Measurements from ENCODE around the gene SUPT3H.

Gene SUPT3H

DNA sequence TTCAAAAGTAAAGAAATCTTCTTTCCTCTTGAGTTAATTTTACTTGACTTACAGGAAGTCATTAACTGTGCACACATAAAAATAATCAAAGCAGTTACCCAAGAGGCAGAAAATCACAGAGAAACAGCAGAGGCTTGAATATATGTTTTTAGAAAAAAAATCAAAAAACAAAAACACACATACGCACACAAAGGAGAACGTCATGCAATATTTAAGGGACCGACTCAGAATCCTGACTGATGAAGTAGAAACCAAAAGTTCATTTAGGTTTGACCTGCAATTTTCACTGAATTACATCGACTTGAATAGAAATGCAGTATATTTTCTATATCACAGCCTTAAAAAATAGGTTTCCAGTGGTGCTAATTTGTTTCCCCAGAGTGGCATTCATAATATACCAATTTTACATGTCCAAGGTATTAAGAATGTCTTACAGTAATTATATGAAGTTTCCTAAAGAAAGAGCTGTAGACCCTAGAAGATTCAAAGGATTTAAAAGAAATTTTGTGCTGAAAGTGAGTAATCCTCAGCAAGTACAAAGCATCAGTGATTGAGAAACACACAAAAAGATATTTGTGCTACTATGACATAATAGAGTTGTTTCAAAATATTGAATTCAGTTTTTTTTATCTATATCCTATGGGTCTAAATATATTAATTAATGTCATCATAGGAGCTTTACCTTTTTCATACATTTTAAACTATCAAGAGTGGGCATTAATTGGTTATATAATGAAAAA lies 408.1 kb downstream of the SUPT3H start:
- DNase-seq (ENCODE audit: extremely low spot score), result no peak
- no peak for TF ChIP-seq CTCF (IDR thresholded peaks at IDR 0.05; ENCODE audit: control extremely low read depth, extremely low read depth, low read depth, missing control alignments)
- CTCF ChIA-PET, result no interaction called here
- POLR2A ChIA-PET, result no interaction called here

GRCh38 chr6:44967481-44967880 lies 410.3 kb downstream of the SUPT3H start:
- no peak for TF ChIP-seq CTCF (IDR thresholded peaks at IDR 0.05; ENCODE audit: control extremely low read depth, extremely low read depth, low read depth, missing control alignments)
- ChIA-PET CTCF (no interaction called here), POLR2A (no interaction called here)
- DNase-seq (ENCODE audit: extremely low spot score), result no peak

GRCh38 chr6:44966449-44967092 lies 411.2 kb downstream of the SUPT3H start:
- DNase-seq (ENCODE audit: extremely low spot score), result no peak
- ChIA-PET CTCF (no interaction called here), POLR2A (no interaction called here)
- no peak for TF ChIP-seq CTCF (IDR thresholded peaks at IDR 0.05; ENCODE audit: control extremely low read depth, extremely low read depth, low read depth, missing control alignments)

- ChIA-PET CTCF (interaction anchor here (1.6 kb wide), 1 partner anchor 16 kb away, joined by 4 read pairs; no protein-coding TSS in a partner anchor), POLR2A (no interaction called here)
- TF ChIP-seq CTCF (IDR thresholded peaks at IDR 0.05; ENCODE audit: control extremely low read depth, extremely low read depth, low read depth, missing control alignments), result no peak
- DNase-seq (ENCODE audit: extremely low spot score), result no peak
Observed at GRCh38 chr6:44965708-44966107, 412.0 kb downstream of the SUPT3H start.

- TF ChIP-seq CTCF (IDR thresholded peaks at IDR 0.05; ENCODE audit: control extremely low read depth, extremely low read depth, low read depth, missing control alignments), result no peak
- ChIA-PET POLR2A (no interaction called here), CTCF (interaction anchor here (1.5 kb wide), 1 partner anchor 20 kb away, joined by 3 read pairs; no protein-coding TSS in a partner anchor)
- no peak for DNase-seq (ENCODE audit: extremely low spot score)
Observed at GRCh38 chr6:44960898-44961297, 416.8 kb downstream of the SUPT3H start.

- DNase-seq (ENCODE audit: extremely low spot score), result no peak
- ChIA-PET POLR2A (no interaction called here), CTCF (no interaction called here)
- TF ChIP-seq CTCF (IDR thresholded peaks at IDR 0.05; ENCODE audit: control extremely low read depth, extremely low read depth, low read depth, missing control alignments), result no peak
Observed at GRCh38 chr6:44959651-44960050, 418.1 kb downstream of the SUPT3H start.
